ENCODE results near the gene HES2.
"Not testable (repeated sequence)": the region's sequence is repeated elsewhere in the genome, so short reads cannot be mapped to it uniquely, and the experiment has no call there.

The HES2 gene

GRCh38 chr1:6453895-6454855 lies 34.5 kb upstream of the HES2 start:
- not testable (repeated sequence) for DNase-seq (ENCODE audit: low spot score)

- DNase-seq (ENCODE audit: low spot score): no peak
Measured at GRCh38 chr1:6450943-6451373, 31.2 kb upstream of the HES2 start.

DNA sequence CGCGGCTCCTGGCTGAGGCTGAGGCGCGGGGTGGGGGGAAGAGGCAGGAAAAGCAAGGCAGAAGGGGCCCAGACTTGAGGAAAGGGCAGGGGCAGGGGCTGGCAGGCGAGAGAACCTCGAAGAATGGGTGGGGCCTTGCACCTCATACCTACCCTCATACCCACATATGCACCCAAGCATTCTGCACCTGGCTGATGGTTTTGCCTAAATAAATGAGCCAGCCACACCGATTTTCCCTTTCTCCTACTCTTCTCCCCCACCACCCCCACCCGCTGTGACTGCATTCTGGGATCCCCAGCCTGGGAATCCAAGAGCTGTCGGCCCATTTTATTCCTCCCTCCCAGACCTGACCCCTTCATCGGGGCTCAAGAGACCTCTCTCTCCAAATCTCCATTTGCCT lies 30.8 kb upstream of the HES2 start:
- DNase-seq (ENCODE audit: low spot score): not testable (repeated sequence)

- DNase-seq (ENCODE audit: low spot score): no peak
Measured at GRCh38 chr1:6450005-6450450, 30.3 kb upstream of the HES2 start.

- no peak for DNase-seq (ENCODE audit: low spot score)
Measured at GRCh38 chr1:6448749-6449631, 29.3 kb upstream of the HES2 start.

- no peak for DNase-seq (ENCODE audit: low spot score)
Measured at GRCh38 chr1:6447818-6448748, 28.4 kb upstream of the HES2 start.

- DNase-seq (ENCODE audit: low spot score): no peak
Measured at GRCh38 chr1:6447016-6447817, 27.5 kb upstream of the HES2 start.

DNA sequence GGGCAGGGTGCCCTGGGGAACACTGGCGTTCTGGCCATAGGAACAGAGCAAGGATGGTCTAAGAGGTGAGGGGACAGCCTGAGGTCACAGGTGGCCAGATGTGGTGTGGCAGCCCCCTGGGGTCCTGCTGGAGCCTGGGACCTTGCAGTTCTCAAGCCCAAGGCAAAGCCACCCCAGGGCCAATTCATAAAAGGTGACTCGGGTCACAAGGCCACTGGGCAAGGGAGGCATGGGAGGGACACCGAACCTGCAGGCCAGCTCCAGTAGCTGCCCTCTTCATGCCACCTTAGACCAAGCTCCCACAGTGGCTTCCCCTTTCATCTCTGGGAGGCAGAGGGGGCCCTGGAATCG lies 26.9 kb upstream of the HES2 start:
- no peak for DNase-seq (ENCODE audit: low spot score)

- not testable (repeated sequence) for DNase-seq (ENCODE audit: low spot score)
Measured at GRCh38 chr1:6445929-6446328, 26.2 kb upstream of the HES2 start.

DNA sequence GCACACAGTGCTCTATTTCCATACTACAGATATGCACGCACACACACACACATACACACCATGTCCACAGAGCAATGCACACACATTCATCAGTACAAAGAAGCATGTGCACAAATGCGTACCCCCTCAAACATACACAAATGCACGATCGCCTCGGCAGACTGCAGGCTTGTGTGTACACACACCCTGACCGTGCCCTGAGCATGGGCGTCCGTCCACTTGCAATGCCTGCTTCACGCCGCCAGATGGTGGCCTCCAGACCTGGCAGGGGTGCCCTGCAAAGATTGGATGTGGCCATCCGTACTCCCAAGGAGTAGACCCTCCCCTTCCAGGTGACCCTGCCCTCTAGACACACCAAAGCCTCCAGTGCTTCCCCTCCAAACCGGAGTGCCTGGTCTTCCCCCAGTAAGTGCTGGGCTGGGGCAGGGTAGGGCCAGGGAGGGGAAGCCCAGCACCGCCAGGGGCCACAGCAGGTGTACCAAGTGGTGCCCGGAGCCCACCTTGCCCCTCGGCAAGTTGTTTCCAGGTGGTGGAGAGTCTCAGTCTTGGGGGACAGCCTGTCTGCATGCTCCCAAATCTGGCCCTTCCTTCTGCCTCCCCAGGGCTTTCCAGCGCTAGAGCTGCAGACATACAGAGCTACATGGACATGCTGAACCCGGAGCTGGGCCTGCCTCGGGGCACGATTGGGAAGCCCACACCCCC lies 25.5 kb upstream of the HES2 start:
- peak; percentile 49 for DNase-seq (ENCODE audit: low spot score)

- no peak for DNase-seq (ENCODE audit: low spot score)
Measured at GRCh38 chr1:6444377-6444776, 24.7 kb upstream of the HES2 start.

DNA sequence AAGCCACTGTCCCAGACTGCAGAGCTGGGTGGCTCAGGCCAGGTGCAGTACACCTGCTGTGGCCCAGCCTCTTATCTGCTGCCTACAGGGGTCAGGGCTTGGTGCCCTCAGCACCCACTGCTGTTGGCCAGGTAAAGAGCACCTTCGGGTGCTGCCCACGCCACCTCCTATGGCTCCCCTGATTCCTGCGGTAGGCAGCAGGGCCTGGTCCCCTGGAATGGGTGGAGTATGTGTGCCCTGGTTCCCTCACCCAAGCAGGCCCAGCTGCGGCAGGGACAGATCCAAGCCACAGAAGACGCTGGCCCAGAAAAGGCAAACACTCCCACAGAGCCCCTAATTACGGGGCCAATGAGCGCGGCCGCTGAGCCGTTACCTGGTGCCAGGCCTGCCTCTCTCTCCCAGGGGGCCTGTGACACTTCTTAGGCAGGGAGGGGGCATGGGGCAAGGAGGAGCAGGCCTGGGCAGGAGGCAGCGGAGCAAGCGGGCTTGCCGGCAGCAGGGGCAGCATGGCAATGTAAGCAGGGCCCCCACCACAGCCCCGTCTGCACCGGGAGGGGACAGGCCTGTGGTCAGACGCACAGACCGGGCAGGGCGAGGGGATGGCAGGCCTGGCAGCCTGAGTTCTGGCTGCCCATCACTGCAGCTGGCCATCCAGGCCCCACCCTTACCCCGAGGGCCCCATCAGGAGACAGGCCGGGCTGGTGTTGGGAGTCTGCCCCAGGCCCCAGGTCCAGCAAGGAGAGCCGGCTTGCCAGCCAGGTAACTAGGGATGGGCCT lies 23.8 kb upstream of the HES2 start:
- DNase-seq (ENCODE audit: low spot score): no peak

DNA sequence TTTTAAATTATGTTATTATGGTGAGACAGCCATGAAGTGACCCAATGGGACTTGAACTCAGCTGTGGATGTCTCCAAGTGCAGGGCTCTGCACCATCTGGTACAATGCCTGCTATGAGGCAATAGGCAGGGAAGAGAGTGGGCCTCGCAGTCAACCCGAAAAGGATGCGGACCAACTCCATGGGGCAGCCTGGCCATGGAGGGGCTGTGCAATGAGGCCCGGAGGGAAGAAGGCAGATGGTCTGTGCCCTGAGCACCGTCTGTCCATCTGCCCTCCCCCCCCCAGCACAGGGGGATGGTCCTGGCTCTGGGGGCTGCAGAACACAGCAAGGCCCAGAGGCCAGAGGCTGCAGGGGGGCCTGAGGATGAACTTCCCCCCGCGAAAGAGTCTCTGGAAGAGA lies 21.9 kb upstream of the HES2 start:
- DNase-seq (ENCODE audit: low spot score): no peak

- peak; percentile 63 for DNase-seq (ENCODE audit: low spot score)
Measured at GRCh38 chr1:6440198-6441126, 20.7 kb upstream of the HES2 start.

- DNase-seq (ENCODE audit: low spot score): peak; percentile 86
Measured at GRCh38 chr1:6438047-6438525, 18.4 kb upstream of the HES2 start.

DNA sequence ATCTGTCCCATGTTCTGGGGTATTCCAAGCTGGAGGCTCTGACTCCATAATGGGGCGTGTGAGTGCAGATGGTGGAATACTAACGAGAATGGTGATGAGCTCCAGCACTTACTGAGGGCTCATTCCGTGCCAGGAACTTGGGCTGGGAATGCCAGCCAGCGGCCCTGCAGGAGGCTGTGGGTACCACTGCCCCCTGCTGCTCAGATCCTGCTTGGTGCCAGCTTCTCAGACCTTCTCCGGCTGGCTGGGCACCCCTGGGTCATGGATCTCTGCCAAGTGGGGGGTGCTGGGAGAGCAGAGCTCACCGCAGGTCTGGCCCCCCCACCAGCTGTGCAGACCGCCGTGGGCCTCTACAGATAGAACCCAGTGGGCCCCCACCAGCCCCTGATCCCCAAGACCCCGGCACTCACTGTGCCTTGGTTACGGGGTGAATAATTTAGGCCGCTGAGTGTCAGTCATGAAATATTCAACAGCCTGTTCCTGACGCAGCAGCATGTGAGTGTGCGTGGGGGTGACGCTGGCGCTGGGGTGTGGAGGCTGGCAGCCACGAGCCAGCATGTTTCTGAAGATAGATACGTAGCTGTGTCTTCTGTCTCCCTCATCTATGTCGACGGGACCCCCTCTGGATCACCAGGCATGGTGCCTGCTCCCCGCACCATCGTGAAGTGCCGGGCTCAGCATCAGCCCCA lies 17.4 kb upstream of the HES2 start:
- not testable (repeated sequence) for DNase-seq (ENCODE audit: low spot score)

- not testable (repeated sequence) for DNase-seq (ENCODE audit: low spot score)
Measured at GRCh38 chr1:6436277-6436676, 16.6 kb upstream of the HES2 start.

Measured in GM03348 (cell line).